Endothelial cell of umbilical vein (primary cell): ENCODE data around the gene YWHAG. TPM values are rescaled to one million over a fixed set of nuclear protein-coding genes. Genes with fewer than 3 reads are reported as not detected.
A peak's percentile ranks its signal among the peaks of the same experiment; 100 is the strongest.

ENCODE experiments used
- BruUV-seq: library from RNA; stranded (reverse); fragments of 400-500 nt; replicated peaks from 2 replicates; lab custom pipeline; 2021; lab: Mats Ljungman, UMichigan
- CTCF ChIA-PET: fragments of 300-600, 350-600 bp; sonication (Branson Sonifier 250); formaldehyde crosslinking; loops from one replicate; lab custom pipeline; 2021; ENCODE audit warnings: antibody characterized with exemption, inconsistent platforms; lab: Charles Lee
- POLR2A ChIA-PET: fragments of 300-600, 350-600 bp; sonication (Branson Sonifier 250); formaldehyde crosslinking; loops from one replicate; lab custom pipeline; 2021; ENCODE audit warnings: antibody characterized with exemption, inconsistent platforms; lab: Charles Lee
- DNase-seq: peaks from one replicate; pipeline ENCODE4 v3.0.0-alpha.2; 2011; ENCODE audit warnings: low read depth, low spot score
- FAIRE-seq: peaks from 2 replicates; lab custom pipeline; 2011; peaks lifted over from hg19 to GRCh38; lab: Jason Lieb, UNC
- H2AFZ ChIP-seq: 2 replicates; pipeline ENCODE4 v1.6.0; 2012; ENCODE audit warnings: low read depth, low read length, control low read depth, inconsistent platforms
- H3K27ac ChIP-seq: 2 replicates; pipeline ENCODE4 v1.5.1; 2011; ENCODE audit warnings: low read depth, mild to moderate bottlenecking, control low read depth, low read length, moderate library complexity; ENCODE audit not compliant: insufficient read depth
- H3K27me3 ChIP-seq, 2 experiments: 2 replicates each; pipeline versions ENCODE4 v1.6.0 to v1.6.1; 2011; ENCODE audit warnings: low read length in 2 of 2, mixed read lengths in 1 of 2; ENCODE audit not compliant: control insufficient read depth in 2 of 2, insufficient read depth in 2 of 2
- H3K36me3 ChIP-seq, 2 experiments: 2 replicates in 1 of 2; 3 replicates in 1 of 2; pipeline ENCODE4 v1.5.1; 2011; ENCODE audit warnings: low read length in 2 of 2, mild to moderate bottlenecking in 1 of 2, moderate library complexity in 1 of 2; ENCODE audit not compliant: control insufficient read depth in 2 of 2, insufficient read depth in 2 of 2; ENCODE audit errors: extremely low read depth in 1 of 2
- H3K4me1 ChIP-seq: 3 replicates; pipeline ENCODE4 v1.5.1; 2011; ENCODE audit warnings: mild to moderate bottlenecking, low read length; ENCODE audit not compliant: control insufficient read depth, insufficient read depth; ENCODE audit errors: extremely low read depth
- H3K4me2 ChIP-seq: 2 replicates; pipeline ENCODE4 v1.6.1; 2011; ENCODE audit warnings: low read length, control low read depth, mixed read lengths; ENCODE audit not compliant: insufficient read depth
- H3K4me3 ChIP-seq, 3 experiments: fragments of 200-600 bp in 1 of 3; sonication (generic), shearing (Covaris generic) in 1 of 3; replicated peaks in 1 of 3; 2 replicates each; pipeline ENCODE4 v1.5.1; 2011 to 2016; ENCODE audit warnings: control low read depth in 3 of 3, low read length in 3 of 3, mild to moderate bottlenecking in 2 of 3, inconsistent platforms in 1 of 3, low read depth in 1 of 3, moderate library complexity in 1 of 3; ENCODE audit not compliant: insufficient read depth in 1 of 3
- H3K79me2 ChIP-seq: 2 replicates; pipeline ENCODE4 v1.6.0; 2012; ENCODE audit warnings: low read length, inconsistent platforms; ENCODE audit not compliant: control insufficient read depth, insufficient read depth
- H3K9ac ChIP-seq: replicated peaks from 2 replicates; pipeline ENCODE3; 2011; ENCODE audit warnings: low read length, control low read depth; ENCODE audit not compliant: insufficient read depth; ENCODE audit errors: extremely low read depth
- H3K9me1 ChIP-seq: replicated peaks from 3 replicates; pipeline ENCODE4 v1.6.0; 2011; ENCODE audit warnings: mild to moderate bottlenecking, low read length; ENCODE audit not compliant: control insufficient read depth, insufficient read depth; ENCODE audit errors: extremely low read depth
- H3K9me3 ChIP-seq: replicated peaks from 2 replicates; pipeline ENCODE4 v1.5.1; 2012; ENCODE audit warnings: low read length, inconsistent platforms; ENCODE audit not compliant: control insufficient read depth, insufficient read depth
- H4K20me1 ChIP-seq: replicated peaks from 2 replicates; pipeline ENCODE3; 2011; ENCODE audit warnings: mild to moderate bottlenecking, low read length; ENCODE audit not compliant: control insufficient read depth, insufficient read depth; ENCODE audit errors: extremely low read depth
- EZH2 ChIP-seq: IDR thresholded peaks from 2 replicates; pipeline ENCODE4 v1.6.1; 2012; ENCODE audit warnings: borderline replicate concordance, low read depth, mild to moderate bottlenecking, moderate library complexity, low read length, inconsistent platforms; ENCODE audit not compliant: severe bottlenecking
- FOS ChIP-seq: IDR thresholded peaks from 2 replicates; pipeline ENCODE4 v1.6.1; 2011; ENCODE audit warnings: mild to moderate bottlenecking, low read length, moderate library complexity, borderline replicate concordance; ENCODE audit not compliant: insufficient read depth
- GATA2 ChIP-seq: IDR thresholded peaks from 2 replicates; pipeline ENCODE4 v1.7.0; 2011; ENCODE audit warnings: low read depth, mild to moderate bottlenecking, moderate library complexity, mixed read lengths, low read length; ENCODE audit not compliant: insufficient read length, insufficient read depth
- JUN ChIP-seq: IDR thresholded peaks from 2 replicates; pipeline ENCODE4 v1.6.1; 2011; ENCODE audit warnings: borderline replicate concordance, low read depth; ENCODE audit not compliant: insufficient read length, insufficient read depth
- MYC ChIP-seq: IDR thresholded peaks from one replicate; pipeline ENCODE4 v1.6.1; 2011; ENCODE audit warnings: mild to moderate bottlenecking, low read depth, low read length
- POLR2A ChIP-seq: IDR thresholded peaks from 2 replicates; pipeline ENCODE4 v1.6.1; 2012; ENCODE audit warnings: low read depth, mild to moderate bottlenecking, control low read depth, low read length
- POLR2AphosphoS5 ChIP-seq: IDR thresholded peaks from 2 replicates; pipeline ENCODE4 v1.6.1; 2012; ENCODE audit warnings: low read depth, mild to moderate bottlenecking, control low read depth, low read length, moderate library complexity; ENCODE audit not compliant: insufficient read depth
- dilution Hi-C: fragments of 300-500 bp; cut with MboI; formaldehyde crosslinking; loops from one replicate; pipeline ENCODE4 v1.15.0; 2019; ENCODE audit warnings: low sequenced_read_pairs; ENCODE audit not compliant: extremely low pct_ligation_motif_present
- intact Hi-C: fragments of 100-400 bp; cut with micrococcal nuclease; formaldehyde crosslinking; loops from one replicate; pipeline ENCODE4 v1.10.0; 2022
- polyA plus RNA-seq, 4 experiments: library from polyadenylated mRNA; depleted of rRNA in 3 of 4; stranded (reverse) in 3 of 4; unstranded in 1 of 4; fragments of >200 nt; gene quantifications; 2 replicates each; pipeline versions ENCODE4 v1.2.1 to v1.2.3, GENCODE V29; 2011 to 2012; ENCODE audit warnings: missing spikeins in 1 of 4
- total RNA-seq: library from RNA; stranded (reverse); gene quantifications from 2 replicates; pipeline ENCODE4 v1.2.3, GENCODE V29; 2021
- TF ChIP-seq, protein P1 (sequence below): IDR thresholded peaks from 2 replicates; pipeline ENCODE4 v1.6.1; 2011; ENCODE audit not compliant: insufficient read depth, insufficient read length
- TF ChIP-seq, protein P2 (sequence below), 2 donors: IDR thresholded peaks; 1 replicate in 1 of 2; 2 replicates in 1 of 2; pipeline ENCODE4 v1.5.1; 2011; ENCODE audit warnings: low read length in 2 of 2, mild to moderate bottlenecking in 2 of 2, moderate library complexity in 2 of 2, control low read depth in 1 of 2, inconsistent platforms in 1 of 2, low read depth in 1 of 2; ENCODE audit not compliant: insufficient read depth in 1 of 2; ENCODE audit errors: extremely low read depth in 1 of 2

Gene YWHAG
- total and polyA plus RNA-seq, 2 donors (not counting 3 experiments of a cell fraction or from before 2014, with no cell fraction given): 55.6 to 205 TPM

DNA sequence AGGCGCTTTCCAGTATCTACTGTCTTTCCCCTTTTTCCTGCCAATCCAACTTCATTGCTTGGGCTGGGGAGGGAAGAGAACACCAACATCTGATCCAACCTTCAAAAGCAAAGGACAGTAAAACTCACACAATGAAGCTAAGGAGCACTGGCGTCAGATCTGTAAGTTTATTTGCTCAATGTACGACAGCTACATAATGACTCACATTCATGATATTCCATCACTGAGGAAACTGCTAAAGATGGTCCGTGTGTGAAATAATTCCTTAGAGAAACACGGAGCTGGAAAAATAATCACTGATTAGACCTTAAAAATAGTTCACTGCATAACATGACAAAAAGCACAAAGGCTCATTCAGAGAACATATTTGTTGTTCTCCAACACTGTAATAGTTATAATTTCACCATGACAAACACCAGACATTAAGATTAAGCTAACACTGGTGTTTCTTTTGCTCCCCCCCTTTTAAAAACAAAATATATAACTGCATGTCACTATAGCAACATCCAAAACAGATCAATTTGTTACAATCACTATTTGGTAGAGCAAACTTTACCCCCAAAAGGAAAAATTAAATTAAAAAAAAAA, 32.1 kb downstream of the YWHAG start:
- no TSS peak for BruUV-seq
- peak; percentile 72 for DNase-seq
- TF ChIP-seq EZH2: no peak
- TF ChIP-seq POLR2A: no peak
- peak; percentile 31 for TF ChIP-seq JUN
- TF ChIP-seq GATA2: no peak
- peak; percentile 45 for TF ChIP-seq FOS
- TF ChIP-seq, protein P1, sequence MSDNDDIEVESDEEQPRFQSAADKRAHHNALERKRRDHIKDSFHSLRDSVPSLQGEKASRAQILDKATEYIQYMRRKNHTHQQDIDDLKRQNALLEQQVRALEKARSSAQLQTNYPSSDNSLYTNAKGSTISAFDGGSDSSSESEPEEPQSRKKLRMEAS: no peak
- no peak for TF ChIP-seq POLR2AphosphoS5
- TF ChIP-seq, protein P2, sequence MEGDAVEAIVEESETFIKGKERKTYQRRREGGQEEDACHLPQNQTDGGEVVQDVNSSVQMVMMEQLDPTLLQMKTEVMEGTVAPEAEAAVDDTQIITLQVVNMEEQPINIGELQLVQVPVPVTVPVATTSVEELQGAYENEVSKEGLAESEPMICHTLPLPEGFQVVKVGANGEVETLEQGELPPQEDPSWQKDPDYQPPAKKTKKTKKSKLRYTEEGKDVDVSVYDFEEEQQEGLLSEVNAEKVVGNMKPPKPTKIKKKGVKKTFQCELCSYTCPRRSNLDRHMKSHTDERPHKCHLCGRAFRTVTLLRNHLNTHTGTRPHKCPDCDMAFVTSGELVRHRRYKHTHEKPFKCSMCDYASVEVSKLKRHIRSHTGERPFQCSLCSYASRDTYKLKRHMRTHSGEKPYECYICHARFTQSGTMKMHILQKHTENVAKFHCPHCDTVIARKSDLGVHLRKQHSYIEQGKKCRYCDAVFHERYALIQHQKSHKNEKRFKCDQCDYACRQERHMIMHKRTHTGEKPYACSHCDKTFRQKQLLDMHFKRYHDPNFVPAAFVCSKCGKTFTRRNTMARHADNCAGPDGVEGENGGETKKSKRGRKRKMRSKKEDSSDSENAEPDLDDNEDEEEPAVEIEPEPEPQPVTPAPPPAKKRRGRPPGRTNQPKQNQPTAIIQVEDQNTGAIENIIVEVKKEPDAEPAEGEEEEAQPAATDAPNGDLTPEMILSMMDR (IDR thresholded peaks at IDR 0.05; ENCODE audit: extremely low read depth in 1 of 2, insufficient read depth in 1 of 2, low read depth in 1 of 2, low read length in 2 of 2): no peak
- no peak for TF ChIP-seq MYC
- Histone ChIP-seq H3K36me3 (peaks cover 7 to 18% of the 10 kb centered on the region in 2 experiments), H3K9me3 (no peaks in the 10 kb centered on the region), H3K27me3 (no peaks in the 10 kb centered on the region), H3K9me1 (no peaks in the 10 kb centered on the region), H2AFZ (no peak overlapping the region), H3K79me2 (peaks cover 74% of the 10 kb centered on the region), H3K4me2 (no peak overlapping the region), H3K9ac (no peak overlapping the region), H3K4me3 (no peak overlapping the region), H3K4me1 (peaks cover 9% of the 10 kb centered on the region), H4K20me1 (peaks cover 6% of the 10 kb centered on the region), H3K27ac (peak overlapping the region; percentile 62)
- CTCF ChIA-PET: interaction anchor here (0.5 to 1.1 kb wide), 6 partner anchors 8 to 148 kb away, joined by 3 to 5 read pairs (median 4); no protein-coding TSS in a partner anchor
- dilution Hi-C loops (no loop called here), intact Hi-C loops (no loop called here)
- POLR2A ChIA-PET: interaction anchor here (0.9 to 1.4 kb wide), 2 partner anchors 9 to 32 kb away, joined by 3 to 4 read pairs; partner anchors contain the start of gene YWHAG
- peak; percentile 46 for FAIRE-seq
